Stomach (tissue), 9 donors: ENCODE data around the gene ZSCAN20. TPM values are rescaled to one million over a fixed set of nuclear protein-coding genes. Genes with fewer than 3 reads are reported as not detected.
"Not testable (repeated sequence)": the region's sequence is repeated elsewhere in the genome, so short reads cannot be mapped to it uniquely, and the experiment has no call there.

Source experiments
- DNase-seq, 2 donors: peaks; one replicate each; pipeline versions ENCODE4 v3.0.0 to v3.0.0-alpha.2; 2013 to 2019
- H3K27ac ChIP-seq, 5 donors: fragments of 200-600 bp in 4 of 5; sonication (generic) in 4 of 5; one replicate each; pipeline ENCODE4 v1.5.1; 2013 to 2019; ENCODE audit warnings: mild to moderate bottlenecking in 1 of 5, moderate library complexity in 1 of 5
- H3K27me3 ChIP-seq, 3 donors: fragments of 200-600 bp; sonication (generic); one replicate each; pipeline ENCODE4 v1.5.1; 2017 to 2019; ENCODE audit warnings: mixed run types in 1 of 3
- H3K36me3 ChIP-seq, 4 donors: fragments of 200-600 bp; sonication (generic); 1 replicate in 3 of 4; 2 replicates in 1 of 4; pipeline ENCODE4 v1.5.1; 2016 to 2019
- H3K4me1 ChIP-seq, 4 donors: fragments of 200-600 bp; sonication (generic); one replicate each; pipeline ENCODE4 v1.5.1; 2016 to 2019
- H3K4me3 ChIP-seq, 4 donors: fragments of 200-600 bp; sonication (generic) in 3 of 4; one replicate each; pipeline ENCODE4 v1.5.1; 2016 to 2019; ENCODE audit warnings: mild to moderate bottlenecking in 1 of 4
- H3K9me3 ChIP-seq, 4 donors: fragments of 200-600 bp; sonication (generic); one replicate each; pipeline ENCODE4 v1.5.1; 2016 to 2019
- EP300 ChIP-seq: sonication (generic); formaldehyde crosslinking; IDR thresholded peaks from one replicate; pipeline ENCODE4 v1.6.1; 2017; ENCODE audit warnings: antibody characterized with exemption
- POLR2A ChIP-seq, 4 donors: fragments of 450-650 bp; IDR thresholded peaks; one replicate each; pipeline ENCODE4 v1.6.1; 2016; ENCODE audit warnings: antibody characterized with exemption in 4 of 4, control low read depth in 2 of 4, mild to moderate bottlenecking in 1 of 4, moderate library complexity in 1 of 4
- POLR2AphosphoS5 ChIP-seq, 3 donors: sonication (generic); formaldehyde crosslinking; IDR thresholded peaks; one replicate each; pipeline ENCODE4 v1.6.1; 2016; ENCODE audit warnings: antibody characterized with exemption in 3 of 3
- WGBS, 5 donors: extraction: QIAGEN DNeasy Blood & Tissue Kit in 3 of 5; methylation state at CpG; one replicate each; pipeline versions ENCODE4 v1.1.5 to v1.1.7; 2013 to 2018; 5-methylcytosine and 5-hydroxymethylcytosine counted together
- intact Hi-C: fragments of 100-400 bp; cut with DNase I; formaldehyde crosslinking; loops from one replicate; pipeline ENCODE4 v1.15.1; 2023; ENCODE audit warnings: low total_unique reads
- polyA plus RNA-seq, 3 donors: library from polyadenylated mRNA; stranded (reverse); fragments of 200-250 nt; gene quantifications; one replicate each; pipeline ENCODE4 v1.2.3, GENCODE V29; 2013
- total RNA-seq, 5 donors: library from RNA; depleted of rRNA; stranded (reverse); fragments of >200 nt; gene quantifications; one replicate each; pipeline versions ENCODE4 v1.1.0 to v1.2.3, GENCODE V29; 2014 to 2016
- TF ChIP-seq, protein P1 (sequence below), 7 experiments: fragments of 450-650 bp in 4 of 7; fragments of 200-600 bp in 3 of 7; sonication (generic) in 3 of 7; IDR thresholded peaks; one replicate each; pipeline ENCODE4 v1.5.1; 2016 to 2019; ENCODE audit warnings: antibody characterized with exemption in 7 of 7, control low read depth in 2 of 7, mild to moderate bottlenecking in 1 of 7
- donor health status: healthy with polysubstance abuse.
- donor health status: Bipolar disorder and iron deficiency.
- donor health status: healthy.

The ZSCAN20 gene
- total and polyA plus RNA-seq, 8 donors: 0.29 to 8.4 (median 0.87) TPM

DNA sequence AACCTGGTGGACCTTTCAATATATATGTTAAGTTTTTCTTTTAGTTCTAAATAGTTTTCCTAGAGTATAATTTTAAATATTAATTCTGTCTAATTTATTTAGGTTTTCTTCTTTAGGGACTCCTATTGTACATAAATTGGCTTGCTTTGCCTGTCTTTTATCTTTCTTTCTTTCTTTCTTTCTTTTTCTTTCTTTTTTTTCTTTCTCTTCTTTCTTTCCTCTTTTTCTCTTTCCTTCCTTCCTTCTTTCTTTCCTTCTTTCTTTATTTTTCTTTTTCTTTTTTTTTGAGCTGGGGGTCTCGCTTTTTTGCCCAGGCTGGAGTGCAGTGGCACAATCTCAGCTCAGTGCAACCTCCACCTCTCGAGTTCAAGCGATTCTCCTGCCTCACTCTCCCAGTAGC lies 35.2 kb downstream of the ZSCAN20 start:
- no peaks in the 10 kb centered on the region for H3K36me3 ChIP-seq
- no peak overlapping the region for H3K27ac ChIP-seq
- no peaks in the 10 kb centered on the region for H3K9me3 ChIP-seq
- H3K4me3 ChIP-seq: no peak overlapping the region
- no peak for DNase-seq
- no peaks in the 10 kb centered on the region for H3K27me3 ChIP-seq
- H3K4me1 ChIP-seq: no peaks in the 10 kb centered on the region
- intact Hi-C loops: no loop called here
- TF ChIP-seq POLR2AphosphoS5 (IDR thresholded peaks at IDR 0.05): no peak
- TF ChIP-seq, protein P1, sequence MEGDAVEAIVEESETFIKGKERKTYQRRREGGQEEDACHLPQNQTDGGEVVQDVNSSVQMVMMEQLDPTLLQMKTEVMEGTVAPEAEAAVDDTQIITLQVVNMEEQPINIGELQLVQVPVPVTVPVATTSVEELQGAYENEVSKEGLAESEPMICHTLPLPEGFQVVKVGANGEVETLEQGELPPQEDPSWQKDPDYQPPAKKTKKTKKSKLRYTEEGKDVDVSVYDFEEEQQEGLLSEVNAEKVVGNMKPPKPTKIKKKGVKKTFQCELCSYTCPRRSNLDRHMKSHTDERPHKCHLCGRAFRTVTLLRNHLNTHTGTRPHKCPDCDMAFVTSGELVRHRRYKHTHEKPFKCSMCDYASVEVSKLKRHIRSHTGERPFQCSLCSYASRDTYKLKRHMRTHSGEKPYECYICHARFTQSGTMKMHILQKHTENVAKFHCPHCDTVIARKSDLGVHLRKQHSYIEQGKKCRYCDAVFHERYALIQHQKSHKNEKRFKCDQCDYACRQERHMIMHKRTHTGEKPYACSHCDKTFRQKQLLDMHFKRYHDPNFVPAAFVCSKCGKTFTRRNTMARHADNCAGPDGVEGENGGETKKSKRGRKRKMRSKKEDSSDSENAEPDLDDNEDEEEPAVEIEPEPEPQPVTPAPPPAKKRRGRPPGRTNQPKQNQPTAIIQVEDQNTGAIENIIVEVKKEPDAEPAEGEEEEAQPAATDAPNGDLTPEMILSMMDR (IDR thresholded peaks at IDR 0.05): no peak
- no peak for TF ChIP-seq POLR2A (IDR thresholded peaks at IDR 0.05)
- TF ChIP-seq EP300: no peak
- 87 to 98% (median 93%) methylated on average over 3 of the region's 3 CpGs for WGBS, 5 donors

DNA sequence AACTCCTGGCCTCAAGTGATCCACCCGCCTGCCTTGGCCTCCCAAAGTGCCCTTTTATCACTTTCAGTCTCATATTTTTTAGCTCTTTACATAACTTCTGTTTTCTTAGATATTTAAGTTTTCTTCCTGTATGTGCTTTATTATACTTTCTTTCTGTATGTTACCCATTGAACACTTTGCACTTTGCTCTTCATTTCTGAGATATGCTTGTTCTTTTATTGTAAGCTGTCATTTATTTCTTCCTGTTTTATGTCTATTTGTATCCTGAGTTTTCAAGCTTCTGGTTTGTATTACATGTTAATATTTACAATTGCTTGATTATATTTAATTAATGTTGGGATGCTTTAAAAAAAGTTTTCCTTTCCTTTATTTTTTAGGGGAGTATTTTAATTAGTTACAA lies 35.7 kb downstream of the ZSCAN20 start:
- Histone ChIP-seq H3K27ac (no peak overlapping the region), H3K4me3 (no peak overlapping the region), H3K27me3 (no peaks in the 10 kb centered on the region), H3K9me3 (no peaks in the 10 kb centered on the region), H3K36me3 (no peaks in the 10 kb centered on the region), H3K4me1 (no peaks in the 10 kb centered on the region)
- DNase-seq: no peak
- no peak for TF ChIP-seq POLR2AphosphoS5 (IDR thresholded peaks at IDR 0.05)
- TF ChIP-seq EP300: no peak
- no peak for TF ChIP-seq POLR2A (IDR thresholded peaks at IDR 0.05)
- 67 to 88% (median 71%) methylated on average over 1 of the region's 1 CpG for WGBS, 5 donors
- intact Hi-C loops: no loop called here

DNA sequence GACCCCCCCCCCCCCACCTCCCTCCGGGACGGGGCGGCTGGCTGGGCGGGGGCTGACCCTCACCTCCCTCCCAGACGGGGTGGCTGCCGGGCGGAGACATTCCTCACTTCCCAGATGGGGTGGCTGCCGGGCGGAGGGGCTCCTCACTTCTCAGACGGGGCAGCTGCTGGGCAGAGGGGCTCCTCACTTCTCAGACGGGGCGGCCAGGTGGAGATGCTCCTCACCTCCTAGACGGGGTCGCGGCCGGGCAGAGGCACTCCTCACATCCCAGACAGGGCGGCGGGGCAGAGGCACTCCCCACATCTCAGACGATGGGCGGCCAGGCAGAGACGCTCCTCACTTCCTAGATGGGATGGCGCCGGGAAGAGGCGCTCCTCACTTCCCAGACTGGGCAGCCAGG lies 36.8 kb downstream of the ZSCAN20 start:
- DNase-seq, H3K27ac ChIP-seq, H3K4me3 ChIP-seq, H3K27me3 ChIP-seq, H3K9me3 ChIP-seq, H3K4me1 ChIP-seq, H3K36me3 ChIP-seq, intact Hi-C loops: not testable (repeated sequence)
- WGBS, 5 donors: 91 to 95% (median 91%) methylated on average over 11 to 24 of the region's 24 CpGs

DNA sequence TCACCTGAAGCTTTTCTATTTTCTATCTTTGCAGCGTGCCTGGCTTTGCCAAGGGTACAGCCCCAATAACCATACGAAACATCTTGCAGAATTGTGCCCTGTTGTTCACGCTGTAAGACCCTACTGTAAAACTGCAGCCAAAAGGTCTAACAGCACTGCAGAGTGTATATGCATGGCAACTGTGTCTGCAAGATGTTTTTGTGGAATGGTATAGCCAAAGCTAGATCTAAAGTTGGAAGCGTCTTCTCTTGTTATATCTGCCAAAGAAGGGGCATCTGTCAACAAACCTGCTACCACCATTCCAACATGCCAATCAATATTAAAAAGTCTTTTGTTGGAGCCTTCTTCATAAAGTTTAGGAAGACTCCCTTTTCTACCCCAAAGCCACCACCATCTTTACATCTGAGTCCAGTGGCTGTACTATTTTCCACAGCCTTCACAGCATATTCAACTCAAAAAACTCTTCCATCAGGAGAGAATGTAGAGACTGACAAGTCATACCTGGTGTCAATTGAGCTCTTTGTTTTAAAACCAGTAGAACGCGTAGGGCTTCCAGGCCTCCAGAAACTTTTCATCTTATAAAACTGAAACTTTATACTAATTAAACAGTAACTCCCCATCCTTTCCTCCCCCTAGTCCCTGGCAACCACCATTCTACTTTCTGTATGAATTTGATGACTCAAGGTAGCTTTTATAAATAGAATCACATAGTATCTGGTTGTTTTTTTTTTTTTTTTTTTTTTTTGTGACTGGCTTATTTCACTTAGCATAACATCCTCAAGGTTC lies 40.0 kb downstream of the ZSCAN20 start:
- Histone ChIP-seq H3K4me3 (no peak overlapping the region), H3K4me1 (peaks cover 0 to 3% (median 0%) of the 10 kb centered on the region in 4 donors), H3K27me3 (no peaks in the 10 kb centered on the region), H3K27ac (no peak overlapping the region), H3K36me3 (no peaks in the 10 kb centered on the region), H3K9me3 (no peaks in the 10 kb centered on the region)
- TF ChIP-seq EP300 (no peak), POLR2AphosphoS5 (IDR thresholded peaks at IDR 0.05) (no peak), POLR2A (IDR thresholded peaks at IDR 0.05) (no peak)
- TF ChIP-seq, protein P1 (IDR thresholded peaks at IDR 0.05): no peak
- no peak for DNase-seq
- intact Hi-C loops: no loop called here
- WGBS, 5 donors: 78 to 82% (median 80%) methylated on average over 6 of the region's 6 CpGs

DNA sequence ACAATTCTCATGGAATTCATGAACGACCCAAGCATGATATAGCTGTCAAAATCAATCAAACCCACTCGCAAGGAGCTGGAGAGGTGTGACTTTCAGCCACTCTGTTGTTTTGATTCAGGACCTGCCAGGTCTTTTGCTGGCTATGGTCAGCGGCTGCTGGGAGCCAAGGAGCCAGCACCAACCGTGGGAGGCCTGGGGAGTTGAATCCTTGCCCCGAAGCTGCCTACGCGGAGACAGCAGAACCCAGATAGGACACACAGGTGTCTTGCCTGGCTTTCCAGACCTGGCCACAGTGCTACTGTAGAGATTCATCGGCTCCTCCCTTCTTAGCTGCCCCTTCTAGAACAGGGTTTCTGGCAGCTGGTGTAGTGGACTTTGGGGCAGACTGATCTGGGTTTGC lies 42.7 kb downstream of the ZSCAN20 start:
- Histone ChIP-seq H3K9me3 (no peaks in the 10 kb centered on the region), H3K4me3 (no peak overlapping the region), H3K36me3 (no peaks in the 10 kb centered on the region), H3K27me3 (no peaks in the 10 kb centered on the region), H3K27ac (no peak overlapping the region), H3K4me1 (peaks cover 0 to 5% (median 2%) of the 10 kb centered on the region in 4 donors)
- 77 to 79% (median 77%) methylated on average over 8 of the region's 8 CpGs for WGBS, 5 donors
- intact Hi-C loops: no loop called here
- DNase-seq: no peak
- TF ChIP-seq, protein P1 (IDR thresholded peaks at IDR 0.05): no peak
- TF ChIP-seq POLR2A (IDR thresholded peaks at IDR 0.05) (no peak), EP300 (no peak), POLR2AphosphoS5 (IDR thresholded peaks at IDR 0.05) (no peak)
